ENCODE results near the gene RETREG3. TPM values are rescaled to one million over a fixed set of nuclear protein-coding genes. Genes with fewer than 3 reads are reported as not detected.
"Not testable (repeated sequence)": the region's sequence is repeated elsewhere in the genome, so short reads cannot be mapped to it uniquely, and the experiment has no call there.

RETREG3 gene
- total RNA-seq, 1 donor from 2014 or later: 61.8 TPM

- Mint-ChIP-seq H3K4me3 (ENCODE audit: unreplicated experiment) (no peak overlapping the region), H3K4me1 (ENCODE audit: low read depth) (peaks cover 9% of the 10 kb centered on the region), H3K9me3 (ENCODE audit: low read depth) (no peaks in the 10 kb centered on the region), H3K27me3 (ENCODE audit: low read depth) (no peaks in the 10 kb centered on the region), H3K36me3 (ENCODE audit: low read depth) (peaks cover 17% of the 10 kb centered on the region), H3K27ac (ENCODE audit: unreplicated experiment) (peak overlapping the region; percentile 60)
- DNase-seq (ENCODE audit: low spot score): no peak
- TF ChIP-seq CTCF (IDR thresholded peaks at IDR 0.05): peak; percentile 31
These were observed 9.4 kb upstream of the RETREG3 start for GRCh38 chr17:42618442-42619150.

- TF ChIP-seq CTCF (IDR thresholded peaks at IDR 0.05): no peak
- H3K4me1 Mint-ChIP-seq (ENCODE audit: low read depth): peaks cover 9% of the 10 kb centered on the region
- no peaks in the 10 kb centered on the region for H3K27me3 Mint-ChIP-seq (ENCODE audit: low read depth)
- H3K9me3 Mint-ChIP-seq (ENCODE audit: low read depth): no peaks in the 10 kb centered on the region
- no peak for DNase-seq (ENCODE audit: low spot score)
- peaks cover 19% of the 10 kb centered on the region for H3K36me3 Mint-ChIP-seq (ENCODE audit: low read depth)
- H3K27ac Mint-ChIP-seq (ENCODE audit: unreplicated experiment): no peak overlapping the region
- H3K4me3 Mint-ChIP-seq (ENCODE audit: unreplicated experiment): no peak overlapping the region
These were observed 8.8 kb upstream of the RETREG3 start for GRCh38 chr17:42617956-42618431.

- Mint-ChIP-seq H3K4me3 (ENCODE audit: unreplicated experiment) (no peak overlapping the region), H3K36me3 (ENCODE audit: low read depth) (peaks cover 26% of the 10 kb centered on the region), H3K9me3 (ENCODE audit: low read depth) (no peaks in the 10 kb centered on the region), H3K4me1 (ENCODE audit: low read depth) (peaks cover 13% of the 10 kb centered on the region), H3K27ac (ENCODE audit: unreplicated experiment) (no peak overlapping the region), H3K27me3 (ENCODE audit: low read depth) (no peaks in the 10 kb centered on the region)
- no peak for TF ChIP-seq CTCF (IDR thresholded peaks at IDR 0.05)
- no peak for DNase-seq (ENCODE audit: low spot score)
These were observed 4.6 kb upstream of the RETREG3 start for GRCh38 chr17:42613699-42614295.

GRCh38 chr17:42612013-42612412 is 2.8 kb upstream of the RETREG3 start:
- Mint-ChIP-seq H3K4me1 (ENCODE audit: low read depth) (peaks cover 21% of the 10 kb centered on the region), H3K4me3 (ENCODE audit: unreplicated experiment) (no peak overlapping the region)

GRCh38 chr17:42609814-42610801 is 934 bp upstream of the RETREG3 start:
- H3K27ac Mint-ChIP-seq (ENCODE audit: unreplicated experiment): peak overlapping the region; percentile 98
- H3K27me3 Mint-ChIP-seq (ENCODE audit: low read depth); H3K9me3 Mint-ChIP-seq (ENCODE audit: low read depth); DNase-seq (ENCODE audit: low spot score): not testable (repeated sequence)
- H3K36me3 Mint-ChIP-seq (ENCODE audit: low read depth): peaks cover 21% of the 10 kb centered on the region
- H3K4me3 Mint-ChIP-seq (ENCODE audit: unreplicated experiment): peak overlapping the region; percentile 99
- peaks cover 33% of the 10 kb centered on the region for H3K4me1 Mint-ChIP-seq (ENCODE audit: low read depth)

More at GRCh38 chr17:42612013-42612412, 2.8 kb upstream of the RETREG3 start:
- Mint-ChIP-seq H3K27ac (ENCODE audit: unreplicated experiment) (no peak overlapping the region), H3K27me3 (ENCODE audit: low read depth) (no peaks in the 10 kb centered on the region), H3K9me3 (ENCODE audit: low read depth) (no peaks in the 10 kb centered on the region), H3K36me3 (ENCODE audit: low read depth) (peaks cover 26% of the 10 kb centered on the region)
- no peak for TF ChIP-seq CTCF (IDR thresholded peaks at IDR 0.05)
- DNase-seq (ENCODE audit: low spot score): no peak

Measured in chondrocyte (in vitro differentiated cells).